HepG2 (cell line): ENCODE data around the gene CD3G. TPM values are rescaled to one million over a fixed set of nuclear protein-coding genes. Genes with fewer than 3 reads are reported as not detected.

Experiments used
- ATF1 ChIP-seq: IDR thresholded peaks from 2 replicates; pipeline ENCODE4 v1.6.1; 2016; ENCODE audit warnings: mild to moderate bottlenecking, control low read depth
- CENPX ChIP-seq: sonication (generic); formaldehyde crosslinking; IDR thresholded peaks from 2 replicates; pipeline ENCODE4 v1.9.0; 2021; ENCODE audit warnings: mild to moderate bottlenecking, missing genetic modification reagents, moderate library complexity
- CREB1 ChIP-seq, 2 experiments: fragments of 450-650 bp in 1 of 2; IDR thresholded peaks; 2 replicates each; pipeline ENCODE4 v1.6.1; 2016 to 2017; ENCODE audit warnings: control low read depth in 1 of 2, mild to moderate bottlenecking in 1 of 2, missing compliant biosample characterization in 1 of 2, missing genetic modification characterization in 1 of 2
- MED8 ChIP-seq: sonication (generic); formaldehyde crosslinking; IDR thresholded peaks from 2 replicates; pipeline ENCODE4 v1.8.1; 2023; ENCODE audit warnings: mild to moderate bottlenecking, missing genetic modification reagents; ENCODE audit not compliant: insufficient replicate concordance
- MYNN ChIP-seq: sonication (generic); formaldehyde crosslinking; IDR thresholded peaks from 2 replicates; pipeline ENCODE4 v1.4.0; 2020; ENCODE audit warnings: mild to moderate bottlenecking, low read depth, missing genetic modification reagents
- PHF20 ChIP-seq: sonication (generic); formaldehyde crosslinking; IDR thresholded peaks from 2 replicates; pipeline ENCODE4 v1.5.0; 2020; ENCODE audit warnings: mild to moderate bottlenecking, missing genetic modification reagents
- REST ChIP-seq, 2 experiments: IDR thresholded peaks; 2 replicates each; pipeline ENCODE4 v1.6.1; 2011 to 2012; ENCODE audit warnings: low read length in 2 of 2, borderline replicate concordance in 1 of 2, low read depth in 1 of 2, mild to moderate bottlenecking in 1 of 2, moderate library complexity in 1 of 2
- TBL1XR1 ChIP-seq: fragments of 150-350 bp; IDR thresholded peaks from 2 replicates; pipeline ENCODE4 v1.6.1; 2014; ENCODE audit warnings: borderline replicate concordance, low read length; ENCODE audit not compliant: partially characterized antibody
- ZBTB10 ChIP-seq: sonication (generic); formaldehyde crosslinking; IDR thresholded peaks from 2 replicates; pipeline ENCODE4 v1.4.0; 2020; ENCODE audit warnings: missing genetic modification reagents, borderline replicate concordance
- ZNF17 ChIP-seq: sonication (generic); formaldehyde crosslinking; IDR thresholded peaks from 2 replicates; pipeline ENCODE4 v1.5.0; 2020; ENCODE audit warnings: mild to moderate bottlenecking, missing genetic modification reagents
- ZNF274 ChIP-seq: sonication (generic); formaldehyde crosslinking; IDR thresholded peaks from 2 replicates; pipeline ENCODE4 v1.5.1; 2020; ENCODE audit warnings: mild to moderate bottlenecking, missing genetic modification reagents
- ZNF496 ChIP-seq: sonication (generic); formaldehyde crosslinking; IDR thresholded peaks from 2 replicates; pipeline ENCODE4 v1.8.1; 2023; ENCODE audit warnings: mild to moderate bottlenecking, moderate library complexity, missing genetic modification reagents; ENCODE audit not compliant: insufficient replicate concordance
- ZNF614 ChIP-seq: IDR thresholded peaks from 2 replicates; pipeline ENCODE4 v1.6.1; 2018; ENCODE audit warnings: missing biosample characterization, missing genetic modification reagents, inconsistent platforms, borderline replicate concordance
- ZSCAN30 ChIP-seq: sonication (generic); formaldehyde crosslinking; IDR thresholded peaks from 2 replicates; pipeline ENCODE4 v1.5.0; 2020; ENCODE audit warnings: mild to moderate bottlenecking, missing genetic modification reagents
- polyA plus RNA-seq, 8 experiments: library from polyadenylated mRNA; depleted of rRNA in 3 of 8; stranded (reverse) in 7 of 8; unstranded in 1 of 8; fragments of >200 nt; fragmentation: Illumina TruSeq in 4 of 8; extraction: Trizol in 4 of 8; gene quantifications; 2 replicates each; pipeline versions ENCODE4 v1.2.1 to v1.2.3, GENCODE V29; 2011 to 2016; ENCODE audit warnings: low read depth in 4 of 8, missing spikeins in 1 of 8, mixed read lengths in 1 of 8; ENCODE audit not compliant: insufficient read depth in 1 of 8
- total RNA-seq, 5 experiments: library from RNA; depleted of rRNA; stranded (reverse); fragments of >200 nt; fragmentation: Illumina TruSeq; extraction: Trizol; gene quantifications; 2 replicates each; pipeline ENCODE4 v1.2.3, GENCODE V29; 2016; ENCODE audit warnings: low read depth in 1 of 5
- TF ChIP-seq, protein P1 (sequence below): sonication (generic); formaldehyde crosslinking; IDR thresholded peaks from 2 replicates; pipeline ENCODE4 v1.4.0; 2020; ENCODE audit warnings: missing genetic modification reagents, borderline replicate concordance
- TF ChIP-seq, protein P2 (sequence below): sonication (generic); formaldehyde crosslinking; IDR thresholded peaks from 2 replicates; pipeline ENCODE4 v1.5.0; 2020; ENCODE audit warnings: missing genetic modification reagents

Gene CD3G
- total and polyA plus RNA-seq, 2 of the 13 experiments (the other 11 are each of a cell fraction or from before 2014, with no cell fraction given): not detected

- TF ChIP-seq REST (IDR thresholded peaks at IDR 0.05; ENCODE audit: borderline replicate concordance in 1 of 2, low read depth in 1 of 2, low read length in 2 of 2) (no peak), ATF1 (peak; percentile 99), TBL1XR1 (no peak), ZNF614 (peak; percentile 76; the same call in 1 of the 2 replicates), ZBTB10 (CRISPR knock-in tag) (no peak), CENPX (no peak), ZNF274 (CRISPR knock-in tag) (peak; percentile 43; the same call in 1 of the 2 replicates), ZNF496 (CRISPR knock-in tag) (no peak), MED8 (no peak), ZNF17 (CRISPR knock-in tag) (no peak), ZSCAN30 (no peak), PHF20 (CRISPR knock-in tag) (peak; percentile 100), CREB1 (IDR thresholded peaks at IDR 0.05) (peak; percentile 99), CREB1 (CRISPR knock-in tag; IDR thresholded peaks at IDR 0.05) (peak; percentile 100), MYNN (CRISPR knock-in tag) (no peak)
- TF ChIP-seq, protein P1, sequence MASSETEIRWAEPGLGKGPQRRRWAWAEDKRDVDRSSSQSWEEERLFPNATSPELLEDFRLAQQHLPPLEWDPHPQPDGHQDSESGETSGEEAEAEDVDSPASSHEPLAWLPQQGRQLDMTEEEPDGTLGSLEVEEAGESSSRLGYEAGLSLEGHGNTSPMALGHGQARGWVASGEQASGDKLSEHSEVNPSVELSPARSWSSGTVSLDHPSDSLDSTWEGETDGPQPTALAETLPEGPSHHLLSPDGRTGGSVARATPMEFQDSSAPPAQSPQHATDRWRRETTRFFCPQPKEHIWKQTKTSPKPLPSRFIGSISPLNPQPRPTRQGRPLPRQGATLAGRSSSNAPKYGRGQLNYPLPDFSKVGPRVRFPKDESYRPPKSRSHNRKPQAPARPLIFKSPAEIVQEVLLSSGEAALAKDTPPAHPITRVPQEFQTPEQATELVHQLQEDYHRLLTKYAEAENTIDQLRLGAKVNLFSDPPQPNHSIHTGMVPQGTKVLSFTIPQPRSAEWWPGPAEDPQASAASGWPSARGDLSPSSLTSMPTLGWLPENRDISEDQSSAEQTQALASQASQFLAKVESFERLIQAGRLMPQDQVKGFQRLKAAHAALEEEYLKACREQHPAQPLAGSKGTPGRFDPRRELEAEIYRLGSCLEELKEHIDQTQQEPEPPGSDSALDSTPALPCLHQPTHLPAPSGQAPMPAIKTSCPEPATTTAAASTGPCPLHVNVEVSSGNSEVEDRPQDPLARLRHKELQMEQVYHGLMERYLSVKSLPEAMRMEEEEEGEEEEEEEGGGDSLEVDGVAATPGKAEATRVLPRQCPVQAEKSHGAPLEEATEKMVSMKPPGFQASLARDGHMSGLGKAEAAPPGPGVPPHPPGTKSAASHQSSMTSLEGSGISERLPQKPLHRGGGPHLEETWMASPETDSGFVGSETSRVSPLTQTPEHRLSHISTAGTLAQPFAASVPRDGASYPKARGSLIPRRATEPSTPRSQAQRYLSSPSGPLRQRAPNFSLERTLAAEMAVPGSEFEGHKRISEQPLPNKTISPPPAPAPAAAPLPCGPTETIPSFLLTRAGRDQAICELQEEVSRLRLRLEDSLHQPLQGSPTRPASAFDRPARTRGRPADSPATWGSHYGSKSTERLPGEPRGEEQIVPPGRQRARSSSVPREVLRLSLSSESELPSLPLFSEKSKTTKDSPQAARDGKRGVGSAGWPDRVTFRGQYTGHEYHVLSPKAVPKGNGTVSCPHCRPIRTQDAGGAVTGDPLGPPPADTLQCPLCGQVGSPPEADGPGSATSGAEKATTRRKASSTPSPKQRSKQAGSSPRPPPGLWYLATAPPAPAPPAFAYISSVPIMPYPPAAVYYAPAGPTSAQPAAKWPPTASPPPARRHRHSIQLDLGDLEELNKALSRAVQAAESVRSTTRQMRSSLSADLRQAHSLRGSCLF (CRISPR knock-in tag): no peak
- TF ChIP-seq, protein P2, sequence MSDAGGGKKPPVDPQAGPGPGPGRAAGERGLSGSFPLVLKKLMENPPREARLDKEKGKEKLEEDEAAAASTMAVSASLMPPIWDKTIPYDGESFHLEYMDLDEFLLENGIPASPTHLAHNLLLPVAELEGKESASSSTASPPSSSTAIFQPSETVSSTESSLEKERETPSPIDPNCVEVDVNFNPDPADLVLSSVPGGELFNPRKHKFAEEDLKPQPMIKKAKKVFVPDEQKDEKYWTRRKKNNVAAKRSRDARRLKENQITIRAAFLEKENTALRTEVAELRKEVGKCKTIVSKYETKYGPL: 0 out of 2 replicates have a peak, but pooled peaks have one; percentile 36
Observed at GRCh38 chr11:118359295-118359958, 15.3 kb downstream of the CD3G start, which contains the start of gene UBE4A (continued).
